B cell (primary cell): ENCODE data around the gene SCN2B. TPM values are rescaled to one million over a fixed set of nuclear protein-coding genes. Genes with fewer than 3 reads are reported as not detected.

ENCODE experiments used
- ATAC-seq: fragments of 200-7000 bp; cut with Tn5 transposase; one replicate; pipeline ENCODE4 v1.10.0; 2021; ENCODE audit warnings: low read depth, mild to moderate bottlenecking, moderate number of reproducible peaks, moderate library complexity
- CTCF ChIA-PET: fragments of 350-600 bp; sonication (Branson Sonifier 250); formaldehyde crosslinking; loops from one replicate; lab custom pipeline; 2021; ENCODE audit warnings: antibody characterized with exemption, inconsistent platforms; lab: Charles Lee
- POLR2A ChIA-PET: fragments of 350-600 bp; sonication (Branson Sonifier 250); formaldehyde crosslinking; loops from one replicate; lab custom pipeline; 2021; ENCODE audit warnings: antibody characterized with exemption; lab: Charles Lee
- DNase-seq: peaks from one replicate; pipeline ENCODE4 v3.0.0; 2013
- H2AFZ ChIP-seq: 2 replicates; pipeline ENCODE4 v1.6.1; 2012; ENCODE audit warnings: mild to moderate bottlenecking, low read depth, low read length; ENCODE audit not compliant: insufficient read depth, poor library complexity, severe bottlenecking
- H3K27ac ChIP-seq, 2 donors: 1 replicate in 1 of 2; 2 replicates in 1 of 2; pipeline ENCODE4 v1.5.1; 2012 to 2013; ENCODE audit warnings: low read length in 2 of 2, mild to moderate bottlenecking in 2 of 2, moderate library complexity in 1 of 2
- H3K27me3 ChIP-seq, 4 experiments: fragments of 200-600 bp in 1 of 4; sonication (generic) in 1 of 4; replicated peaks in 1 of 4; 1 replicate in 2 of 4; 2 replicates in 2 of 4; pipeline versions ENCODE4 v1.6.1 to v1.7.0; 2013 to 2016; ENCODE audit warnings: low read length in 3 of 4, mild to moderate bottlenecking in 2 of 4, mixed read lengths in 1 of 4, moderate library complexity in 1 of 4; ENCODE audit not compliant: insufficient read depth in 4 of 4, control insufficient read depth in 3 of 4; ENCODE audit errors: control extremely low read depth in 1 of 4
- H3K36me3 ChIP-seq, 2 experiments: replicated peaks in 1 of 2; 1 replicate in 1 of 2; 2 replicates in 1 of 2; pipeline versions ENCODE4 v1.6.1 to v1.7.1; 2013; ENCODE audit warnings: low read length in 1 of 2; ENCODE audit not compliant: insufficient read depth in 2 of 2, control insufficient read depth in 1 of 2; ENCODE audit errors: control extremely low read depth in 1 of 2, extremely low read depth in 1 of 2
- H3K4me1 ChIP-seq, 2 donors: fragments of 200-600 bp in 1 of 2; sonication (generic) in 1 of 2; 1 replicate in 1 of 2; 2 replicates in 1 of 2; pipeline versions ENCODE4 v1.5.1 to v1.6.1; 2013 to 2017; ENCODE audit warnings: low read length in 2 of 2; ENCODE audit not compliant: control insufficient read depth in 2 of 2, insufficient read depth in 2 of 2
- H3K4me2 ChIP-seq: replicated peaks from 2 replicates; pipeline ENCODE3; 2012; ENCODE audit warnings: mild to moderate bottlenecking, low read depth, low read length; ENCODE audit not compliant: poor library complexity, severe bottlenecking
- H3K4me3 ChIP-seq, 5 experiments: fragments of 200-600 bp in 1 of 5; sonication (generic) in 1 of 5; 1 replicate in 3 of 5; 2 replicates in 2 of 5; pipeline versions ENCODE4 v1.5.1 to v1.7.0; 2011 to 2016; ENCODE audit warnings: low read length in 4 of 5, mild to moderate bottlenecking in 4 of 5, low read depth in 2 of 5, control low read depth in 1 of 5, moderate library complexity in 1 of 5; ENCODE audit not compliant: insufficient read depth in 1 of 5; ENCODE audit errors: control extremely low read depth in 1 of 5, extremely low read depth in 1 of 5
- H3K79me2 ChIP-seq: fragments of 200-600 bp; sonication (generic); one replicate; pipeline ENCODE4 v1.6.0; 2016; ENCODE audit warnings: low read length; ENCODE audit not compliant: control insufficient read depth, insufficient read depth
- H3K9ac ChIP-seq: fragments of 200-600 bp; sonication (generic); 2 replicates; pipeline ENCODE4 v1.6.1; 2017; ENCODE audit warnings: mild to moderate bottlenecking, low read length, moderate library complexity
- H3K9me3 ChIP-seq, 3 donors: one replicate each; pipeline versions ENCODE4 v1.6.1 to v1.7.1; 2013; ENCODE audit warnings: low read length in 2 of 3; ENCODE audit not compliant: control insufficient read depth in 2 of 3, insufficient read depth in 1 of 3; ENCODE audit errors: control extremely low read depth in 1 of 3
- H4K20me1 ChIP-seq: 2 replicates; pipeline ENCODE4 v1.6.0; 2012; ENCODE audit warnings: mild to moderate bottlenecking, low read length; ENCODE audit not compliant: insufficient read depth, control insufficient read depth, poor library complexity, severe bottlenecking
- H3K27ac Mint-ChIP-seq: one replicate; pipeline ENCODE4 v1.8.0; 2021; ENCODE audit warnings: mixed read lengths
- H3K27me3 Mint-ChIP-seq: one replicate; pipeline ENCODE4 v1.8.0; 2021; ENCODE audit warnings: mixed read lengths
- H3K4me1 Mint-ChIP-seq: one replicate; pipeline ENCODE4 v1.8.0; 2021; ENCODE audit warnings: mixed read lengths
- H3K4me3 Mint-ChIP-seq: one replicate; pipeline ENCODE4 v1.8.0; 2021; ENCODE audit warnings: mixed read lengths
- H3K9me3 Mint-ChIP-seq: one replicate; pipeline ENCODE4 v1.8.0; 2022; ENCODE audit warnings: mixed read lengths; ENCODE audit not compliant: insufficient read depth
- CTCF ChIP-seq: fragments of 200-600 bp; IDR thresholded peaks from one replicate; pipeline ENCODE4 v1.8.0; 2022; ENCODE audit warnings: antibody characterized with exemption, mild to moderate bottlenecking
- EZH2 ChIP-seq: IDR thresholded peaks from 2 replicates; pipeline ENCODE4 v1.6.1; 2012; ENCODE audit warnings: borderline replicate concordance, low read depth, mild to moderate bottlenecking, moderate library complexity, low read length; ENCODE audit not compliant: insufficient read depth, poor library complexity, severe bottlenecking
- WGBS: methylation state at CpG from one replicate; pipeline ENCODE4 v1.1.5; 2013; ENCODE audit warnings: missing lambda C conversion rate; ENCODE audit not compliant: insufficient coverage; 5-methylcytosine and 5-hydroxymethylcytosine counted together
- intact Hi-C: fragments of 100-400 bp; cut with micrococcal nuclease; formaldehyde crosslinking; loops from one replicate; pipeline ENCODE4 v1.10.0; 2022
- polyA plus RNA-seq: library from polyadenylated mRNA; depleted of rRNA; stranded (reverse); fragments of >200 nt; gene quantifications from 2 replicates; pipeline ENCODE4 v1.2.3, GENCODE V29; 2012
- total RNA-seq, 2 donors: library from RNA; stranded (reverse); fragments of 120-200 nt in 1 of 2; gene quantifications; 1 replicate in 1 of 2; 2 replicates in 1 of 2; pipeline versions ENCODE4 v1.2.3 to v1.2.4, GENCODE V29; 2013 to 2022

Gene SCN2B
- total and polyA plus RNA-seq, 2 donors (not counting 1 experiment from before 2014, with no cell fraction given) = not detected

DNA sequence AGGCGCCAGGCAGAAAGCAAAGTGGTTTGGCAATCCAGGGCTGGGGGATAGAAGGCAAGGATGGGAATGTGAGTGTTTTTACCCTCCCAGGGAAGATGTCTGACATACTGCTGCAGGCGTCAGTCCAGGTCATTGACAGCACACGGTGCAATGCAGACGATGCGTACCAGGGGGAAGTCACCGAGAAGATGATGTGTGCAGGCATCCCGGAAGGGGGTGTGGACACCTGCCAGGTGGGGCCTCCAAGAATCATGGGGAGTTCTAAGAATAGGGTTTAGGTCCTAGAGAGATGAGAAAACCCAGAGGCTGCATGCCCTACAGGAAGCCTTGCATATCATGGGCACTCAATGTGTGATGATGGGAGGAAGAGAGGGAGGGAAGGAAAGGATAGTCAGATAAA, 61.4 kb downstream of the SCN2B start:
- no peak for ATAC-seq
- Histone ChIP-seq H3K27me3 (peaks cover 0 to 7% (median 2%) of the 10 kb centered on the region in 4 experiments), H3K27ac (no peak overlapping the region), H3K4me3 (no peak overlapping the region), H4K20me1 (no peaks in the 10 kb centered on the region), H3K79me2 (no peaks in the 10 kb centered on the region), H3K9ac (no peak overlapping the region), H2AFZ (no peak overlapping the region), H3K4me2 (no peak overlapping the region), H3K36me3 (no peaks in the 10 kb centered on the region), H3K9me3 (no peaks in the 10 kb centered on the region), H3K4me1 (peaks cover 6 to 12% of the 10 kb centered on the region in 2 donors)
- H3K27me3 Mint-ChIP-seq = peaks cover 15% of the 10 kb centered on the region
- 89% methylated on average over 7 of the region's 7 CpGs for WGBS
- intact Hi-C loops = no loop called here
- no peaks in the 10 kb centered on the region for H3K9me3 Mint-ChIP-seq
- H3K4me3 Mint-ChIP-seq = no peak overlapping the region
- DNase-seq = no peak
- POLR2A ChIA-PET = no interaction called here
- TF ChIP-seq EZH2 (no peak), CTCF (no peak)
- CTCF ChIA-PET = no interaction called here
- no peak overlapping the region for H3K27ac Mint-ChIP-seq
- peaks cover 9% of the 10 kb centered on the region for H3K4me1 Mint-ChIP-seq

DNA sequence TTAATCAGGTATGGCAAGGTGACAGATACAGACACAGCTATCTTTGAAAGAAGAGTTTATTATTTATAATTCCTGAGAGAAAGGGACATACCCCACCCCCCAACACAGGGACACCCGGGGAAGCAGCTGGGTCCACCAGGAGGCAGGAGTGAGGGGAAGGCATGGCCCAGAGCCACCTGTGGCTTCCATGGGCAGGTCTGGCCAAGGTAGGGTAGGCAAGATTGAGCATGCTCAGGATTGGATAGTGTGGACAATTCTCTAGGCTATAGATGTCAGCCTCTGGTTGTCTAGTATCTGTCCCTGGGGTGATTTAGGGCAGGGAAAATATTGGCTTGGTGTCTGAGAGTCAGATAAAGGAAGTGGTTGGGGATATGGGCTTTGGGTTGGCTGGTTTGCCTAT, 62.2 kb downstream of the SCN2B start:
- Histone ChIP-seq H4K20me1 (no peaks in the 10 kb centered on the region), H3K9me3 (no peaks in the 10 kb centered on the region), H3K79me2 (no peaks in the 10 kb centered on the region), H3K4me3 (no peak overlapping the region), H3K4me1 (peaks cover 6 to 12% of the 10 kb centered on the region in 2 donors), H3K27me3 (peaks cover 0 to 7% (median 2%) of the 10 kb centered on the region in 4 experiments), H3K36me3 (no peaks in the 10 kb centered on the region), H3K4me2 (no peak overlapping the region), H2AFZ (no peak overlapping the region), H3K9ac (no peak overlapping the region), H3K27ac (no peak overlapping the region)
- CTCF ChIA-PET = no interaction called here
- Mint-ChIP-seq H3K4me1 (peaks cover 9% of the 10 kb centered on the region), H3K27me3 (peaks cover 19% of the 10 kb centered on the region), H3K27ac (no peak overlapping the region), H3K9me3 (no peaks in the 10 kb centered on the region), H3K4me3 (no peak overlapping the region)
- DNase-seq = no peak
- POLR2A ChIA-PET = no interaction called here
- no peak for ATAC-seq
- intact Hi-C loops = no loop called here
- WGBS = no CpG with 5 or more reads among the region's 1 CpG
- no peak for TF ChIP-seq EZH2
- TF ChIP-seq CTCF = no peak
